Measurements from ENCODE around the gene SNCG. TPM values are rescaled to one million over a fixed set of nuclear protein-coding genes. Genes with fewer than 3 reads are reported as not detected.

SNCG gene
- polyA plus RNA-seq, 2 of the 4 experiments (the other 2 are of a cell fraction): 7.4 to 17.9 TPM

GRCh38 chr10:86944471-86944870, 13.9 kb upstream of the SNCG start:
- Histone ChIP-seq H3K27ac (no peak overlapping the region), H3K4me1 (0 out of 3 replicates have a peak, but pooled peaks cover 4% of the 10 kb centered on the region), H3K4me2 (no peak overlapping the region), H3K9me3 (no peaks in the 10 kb centered on the region), H3K4me3 (no peak overlapping the region)
- TF ChIP-seq NR3C1 (IDR thresholded peaks at IDR 0.05): no peak
- TF ChIP-seq CEBPB (IDR thresholded peaks at IDR 0.05): no peak
- TF ChIP-seq, protein P1, sequence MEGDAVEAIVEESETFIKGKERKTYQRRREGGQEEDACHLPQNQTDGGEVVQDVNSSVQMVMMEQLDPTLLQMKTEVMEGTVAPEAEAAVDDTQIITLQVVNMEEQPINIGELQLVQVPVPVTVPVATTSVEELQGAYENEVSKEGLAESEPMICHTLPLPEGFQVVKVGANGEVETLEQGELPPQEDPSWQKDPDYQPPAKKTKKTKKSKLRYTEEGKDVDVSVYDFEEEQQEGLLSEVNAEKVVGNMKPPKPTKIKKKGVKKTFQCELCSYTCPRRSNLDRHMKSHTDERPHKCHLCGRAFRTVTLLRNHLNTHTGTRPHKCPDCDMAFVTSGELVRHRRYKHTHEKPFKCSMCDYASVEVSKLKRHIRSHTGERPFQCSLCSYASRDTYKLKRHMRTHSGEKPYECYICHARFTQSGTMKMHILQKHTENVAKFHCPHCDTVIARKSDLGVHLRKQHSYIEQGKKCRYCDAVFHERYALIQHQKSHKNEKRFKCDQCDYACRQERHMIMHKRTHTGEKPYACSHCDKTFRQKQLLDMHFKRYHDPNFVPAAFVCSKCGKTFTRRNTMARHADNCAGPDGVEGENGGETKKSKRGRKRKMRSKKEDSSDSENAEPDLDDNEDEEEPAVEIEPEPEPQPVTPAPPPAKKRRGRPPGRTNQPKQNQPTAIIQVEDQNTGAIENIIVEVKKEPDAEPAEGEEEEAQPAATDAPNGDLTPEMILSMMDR (IDR thresholded peaks at IDR 0.05): no peak
- no peak for TF ChIP-seq MAZ (IDR thresholded peaks at IDR 0.05; ENCODE audit: borderline replicate concordance, low read depth, low read length)
- TF ChIP-seq TP53 (CRISPR knock-in tag; IDR thresholded peaks at IDR 0.05): no peak
- TF ChIP-seq HDAC2 (IDR thresholded peaks at IDR 0.05): no peak
- TF ChIP-seq MAFK (IDR thresholded peaks at IDR 0.05; ENCODE audit: partially characterized antibody): no peak
- no peak for TF ChIP-seq ZSCAN20 (CRISPR knock-in tag; IDR thresholded peaks at IDR 0.05)
- no peak for TF ChIP-seq FOXS1 (CRISPR knock-in tag; IDR thresholded peaks at IDR 0.05)
- TF ChIP-seq JUNB (IDR thresholded peaks at IDR 0.05): no peak
- TF ChIP-seq RNF2 (IDR thresholded peaks at IDR 0.05; ENCODE audit: borderline replicate concordance, low read depth): no peak
- no peak for TF ChIP-seq RCOR1 (IDR thresholded peaks at IDR 0.05; ENCODE audit: low read depth, low read length)
- no peak for TF ChIP-seq CHD4 (IDR thresholded peaks at IDR 0.05; ENCODE audit: borderline replicate concordance)
- no peak for TF ChIP-seq ZC3H11A (IDR thresholded peaks at IDR 0.05)
- TF ChIP-seq FOSL2 (IDR thresholded peaks at IDR 0.05): no peak
- no peak for TF ChIP-seq FOSL2 (CRISPR knock-in tag; IDR thresholded peaks at IDR 0.05)
- TF ChIP-seq HEYL (CRISPR knock-in tag; IDR thresholded peaks at IDR 0.05): no peak
- TF ChIP-seq GATA3 (IDR thresholded peaks at IDR 0.05; ENCODE audit: borderline replicate concordance): no peak
- no peak for TF ChIP-seq POLR2A (IDR thresholded peaks at IDR 0.05; ENCODE audit: low read length)
- TF ChIP-seq HES2 (IDR thresholded peaks at IDR 0.05): no peak
- FAIRE-seq (no peak), DNase-seq (ENCODE audit: low read depth in 1 of 2, low spot score in 1 of 2) (no peak), ATAC-seq (no peak)
- ChIA-PET POLR2A (no interaction called here), CTCF (interaction anchor here (1.3 to 4.3 kb wide), 4 partner anchors 11 to 206 kb away, joined by 3 to 24 read pairs (median 18); partner anchors contain the start of genes ADIRF, MMRN2 and SNCG)

GRCh38 chr10:86944907-86945306, 13.5 kb upstream of the SNCG start:
- ChIA-PET CTCF (interaction anchor here (0.6 to 4.3 kb wide), 6 partner anchors 11 to 537 kb away, joined by 3 to 38 read pairs (median 12); partner anchors contain the start of genes ADIRF and MMRN2), POLR2A (interaction anchor here (2.1 kb wide), 1 partner anchor 26 kb away, joined by 6 read pairs; no protein-coding TSS in a partner anchor)
- Histone ChIP-seq H3K4me2 (no peak overlapping the region), H3K4me3 (no peak overlapping the region), H3K27ac (no peak overlapping the region), H3K9me3 (no peaks in the 10 kb centered on the region), H3K4me1 (0 out of 3 replicates have a peak, but pooled peaks cover 4% of the 10 kb centered on the region)
- TF ChIP-seq NR3C1 (IDR thresholded peaks at IDR 0.05): no peak
- TF ChIP-seq ZC3H11A (IDR thresholded peaks at IDR 0.05): no peak
- no peak for TF ChIP-seq EP300 (IDR thresholded peaks at IDR 0.05)
- TF ChIP-seq, protein P1 (IDR thresholded peaks at IDR 0.05): no peak
- TF ChIP-seq POLR2A (IDR thresholded peaks at IDR 0.05; ENCODE audit: low read length): no peak
- no peak for TF ChIP-seq TFCP2L1 (CRISPR knock-in tag; IDR thresholded peaks at IDR 0.05)
- TF ChIP-seq RAD21 (conservative IDR thresholded peaks at IDR 0.05 in 1 of 2, IDR thresholded peaks at IDR 0.05 in 1 of 2): no peak
- TF ChIP-seq SMC3 (IDR thresholded peaks at IDR 0.05): no peak
- TF ChIP-seq CHD2 (IDR thresholded peaks at IDR 0.05; ENCODE audit: low read length, partially characterized antibody): no peak
- TF ChIP-seq BCL3 (IDR thresholded peaks at IDR 0.05): no peak
- no peak for TF ChIP-seq POLR2AphosphoS2 (conservative IDR thresholded peaks at IDR 0.05; ENCODE audit: low read length)
- TF ChIP-seq RARB (CRISPR knock-in tag; IDR thresholded peaks at IDR 0.05): no peak
- TF ChIP-seq CBX2 (IDR thresholded peaks at IDR 0.05; ENCODE audit: borderline replicate concordance, low read depth): no peak
- no peak for TF ChIP-seq ZNF302 (CRISPR knock-in tag; IDR thresholded peaks at IDR 0.05)
- TF ChIP-seq ESRRA (IDR thresholded peaks at IDR 0.05; ENCODE audit: borderline replicate concordance, low read length): no peak
- no peak for TF ChIP-seq HOXB13 (CRISPR knock-in tag; IDR thresholded peaks at IDR 0.05; ENCODE audit: low read depth)
- TF ChIP-seq MYC (IDR thresholded peaks at IDR 0.05; ENCODE audit: borderline replicate concordance, low read length): no peak
- FAIRE-seq: no peak
- no peak for ATAC-seq
- DNase-seq (ENCODE audit: low read depth in 1 of 2, low spot score in 1 of 2): no peak
- WGBS (ENCODE audit: missing lambda C conversion rate): 84% methylated on average over 3 of the region's 3 CpGs
